ENCODE results near the gene MACO1.

GRCh38 chr1:25392841-25393240 is 37.9 kb upstream of the MACO1 start:
- no peak for TF ChIP-seq POLR2AphosphoS5 (IDR thresholded peaks at IDR 0.05; ENCODE audit: borderline replicate concordance, low read depth, low read length)
- no peak for TF ChIP-seq EZH2 (IDR thresholded peaks at IDR 0.05)
- TF ChIP-seq FOXP2 (optimal IDR thresholded peaks at IDR 0.05; ENCODE audit: control extremely low read depth, extremely low read length, insufficient read depth): no peak

Measured in SK-N-MC (cell line).